ENCODE results near the gene HDAC4. TPM values are rescaled to one million over a fixed set of nuclear protein-coding genes. Genes with fewer than 3 reads are reported as not detected.

HDAC4 gene
- total RNA-seq, 1 experiment from 2014 or later, result 10.9 TPM

- DNase-seq (ENCODE audit: low spot score), result no peak
Observed at GRCh38 chr2:239369631-239370161, 31.1 kb downstream of the HDAC4 start.

- no peak for DNase-seq (ENCODE audit: low spot score)
Observed at GRCh38 chr2:239368906-239369552, 31.8 kb downstream of the HDAC4 start.

GRCh38 chr2:239368321-239368720, 32.5 kb downstream of the HDAC4 start:
- DNase-seq (ENCODE audit: low spot score), result no peak

- no peak for DNase-seq (ENCODE audit: low spot score)
Observed at GRCh38 chr2:239366740-239367139, 34.1 kb downstream of the HDAC4 start.

GRCh38 chr2:239365782-239366435, 34.9 kb downstream of the HDAC4 start:
- DNase-seq (ENCODE audit: low spot score), result no peak

GRCh38 chr2:239365071-239365781, 35.6 kb downstream of the HDAC4 start:
- DNase-seq (ENCODE audit: low spot score), result no peak

GRCh38 chr2:239363946-239364637, 36.7 kb downstream of the HDAC4 start:
- no peak for DNase-seq (ENCODE audit: low spot score)

GRCh38 chr2:239362507-239362906, 38.3 kb downstream of the HDAC4 start:
- DNase-seq (ENCODE audit: low spot score), result no peak

GRCh38 chr2:239361311-239361642, 39.5 kb downstream of the HDAC4 start:
- DNase-seq (ENCODE audit: low spot score), result no peak

GRCh38 chr2:239360421-239361310, 40.2 kb downstream of the HDAC4 start:
- no peak for DNase-seq (ENCODE audit: low spot score)

GRCh38 chr2:239360008-239360407, 40.8 kb downstream of the HDAC4 start:
- DNase-seq (ENCODE audit: low spot score), result no peak

GRCh38 chr2:239359196-239359912, 41.5 kb downstream of the HDAC4 start:
- no peak for DNase-seq (ENCODE audit: low spot score)

GRCh38 chr2:239358062-239358754, 42.6 kb downstream of the HDAC4 start:
- no peak for DNase-seq (ENCODE audit: low spot score)

- DNase-seq (ENCODE audit: low spot score), result no peak
Observed at GRCh38 chr2:239355724-239356123, 45.1 kb downstream of the HDAC4 start.

GRCh38 chr2:239355139-239355538, 45.7 kb downstream of the HDAC4 start:
- no peak for DNase-seq (ENCODE audit: low spot score)

- DNase-seq (ENCODE audit: low spot score), result no peak
Observed at GRCh38 chr2:239354791-239355136, 46.1 kb downstream of the HDAC4 start.

GRCh38 chr2:239354132-239354790, 46.6 kb downstream of the HDAC4 start:
- DNase-seq (ENCODE audit: low spot score), result no peak

GRCh38 chr2:239353692-239354091, 47.1 kb downstream of the HDAC4 start:
- no peak for DNase-seq (ENCODE audit: low spot score)

GRCh38 chr2:239351687-239352086, 49.1 kb downstream of the HDAC4 start:
- no peak for DNase-seq (ENCODE audit: low spot score)

Data from A172 (cell line).